ENCODE results near the gene CZIB.
A peak's percentile ranks its signal among the peaks of the same experiment; 100 is the strongest.
"Not testable (repeated sequence)": the region's sequence is repeated elsewhere in the genome, so short reads cannot be mapped to it uniquely, and the experiment has no call there.

The CZIB gene

GRCh38 chr1:53188099-53188498 lies 32.3 kb downstream of the CZIB start:
- Histone ChIP-seq H3K9me3 (ENCODE audit: insufficient read depth, low read length) (no peaks in the 10 kb centered on the region), H3K36me3 (ENCODE audit: insufficient read depth, insufficient read length, low read length) (no peaks in the 10 kb centered on the region), H3K9ac (ENCODE audit: insufficient read length, low read depth) (no peak overlapping the region), H3K4me3 (ENCODE audit: insufficient read length, low read depth) (no peak overlapping the region), H3K27me3 (ENCODE audit: insufficient read depth, insufficient read length) (no peaks in the 10 kb centered on the region), H3K4me1 (ENCODE audit: insufficient read depth, insufficient read length) (no peaks in the 10 kb centered on the region)
- no peak for TF ChIP-seq SUZ12 (IDR thresholded peaks at IDR 0.05; ENCODE audit: extremely low read depth, insufficient read depth, insufficient read length)
- no peak for TF ChIP-seq ZNF274 (IDR thresholded peaks at IDR 0.05; ENCODE audit: low read depth, low read length)
- TF ChIP-seq YY1 (IDR thresholded peaks at IDR 0.05; ENCODE audit: insufficient read depth, insufficient read length), result no peak
- no peak for DNase-seq (ENCODE audit: low read depth, low spot score)

- H3K36me3 ChIP-seq (ENCODE audit: insufficient read depth, insufficient read length, low read length), result no peaks in the 10 kb centered on the region
- H3K4me1 ChIP-seq (ENCODE audit: insufficient read depth, insufficient read length), result no peaks in the 10 kb centered on the region
- no peaks in the 10 kb centered on the region for H3K27me3 ChIP-seq (ENCODE audit: insufficient read depth, insufficient read length)
- TF ChIP-seq ZNF274 (IDR thresholded peaks at IDR 0.05; ENCODE audit: low read depth, low read length) (no peak), SUZ12 (IDR thresholded peaks at IDR 0.05; ENCODE audit: extremely low read depth, insufficient read depth, insufficient read length) (no peak), YY1 (IDR thresholded peaks at IDR 0.05; ENCODE audit: insufficient read depth, insufficient read length) (no peak)
- no peak overlapping the region for H3K9ac ChIP-seq (ENCODE audit: insufficient read length, low read depth)
- no peak overlapping the region for H3K4me3 ChIP-seq (ENCODE audit: insufficient read length, low read depth)
- DNase-seq (ENCODE audit: low read depth, low spot score), result no peak
- H3K9me3 ChIP-seq (ENCODE audit: insufficient read depth, low read length), result no peaks in the 10 kb centered on the region
Measured at GRCh38 chr1:53187401-53187800, 33.0 kb downstream of the CZIB start.

DNA sequence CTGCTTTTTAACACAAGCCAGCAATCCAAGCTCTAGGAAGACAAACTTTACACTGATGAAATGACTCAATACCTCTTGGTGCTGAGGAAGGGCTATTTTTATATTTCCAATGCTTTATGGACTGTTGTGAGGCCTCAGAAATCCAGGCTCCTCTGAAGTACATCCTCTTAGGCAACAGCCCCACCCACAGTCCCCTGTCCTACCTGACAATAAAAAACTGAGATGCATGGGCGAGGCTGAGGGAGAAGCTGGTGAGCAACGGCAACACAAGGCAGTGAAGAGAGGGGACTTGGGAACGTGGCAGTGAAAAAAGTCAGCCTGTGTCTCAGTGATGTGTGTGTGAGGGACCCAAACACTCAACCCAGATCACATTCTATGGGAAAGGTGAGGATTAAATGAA lies 33.9 kb downstream of the CZIB start:
- DNase-seq (ENCODE audit: low read depth, low spot score), result no peak
- Histone ChIP-seq H3K4me1 (ENCODE audit: insufficient read depth, insufficient read length) (no peaks in the 10 kb centered on the region), H3K4me3 (ENCODE audit: insufficient read length, low read depth) (no peak overlapping the region), H3K27me3 (ENCODE audit: insufficient read depth, insufficient read length) (no peaks in the 10 kb centered on the region), H3K36me3 (ENCODE audit: insufficient read depth, insufficient read length, low read length) (no peaks in the 10 kb centered on the region), H3K9ac (ENCODE audit: insufficient read length, low read depth) (no peak overlapping the region), H3K9me3 (ENCODE audit: insufficient read depth, low read length) (no peaks in the 10 kb centered on the region)
- TF ChIP-seq SUZ12 (IDR thresholded peaks at IDR 0.05; ENCODE audit: extremely low read depth, insufficient read depth, insufficient read length) (no peak), YY1 (IDR thresholded peaks at IDR 0.05; ENCODE audit: insufficient read depth, insufficient read length) (no peak), ZNF274 (IDR thresholded peaks at IDR 0.05; ENCODE audit: low read depth, low read length) (no peak)

GRCh38 chr1:53185955-53186297 lies 34.5 kb downstream of the CZIB start:
- not testable (repeated sequence) for H3K4me1 ChIP-seq (ENCODE audit: insufficient read depth, insufficient read length); H3K9ac ChIP-seq (ENCODE audit: insufficient read length, low read depth); H3K9me3 ChIP-seq (ENCODE audit: insufficient read depth, low read length); H3K27me3 ChIP-seq (ENCODE audit: insufficient read depth, insufficient read length); H3K4me3 ChIP-seq (ENCODE audit: insufficient read length, low read depth); DNase-seq (ENCODE audit: low read depth, low spot score); H3K36me3 ChIP-seq (ENCODE audit: insufficient read depth, insufficient read length, low read length)

DNA sequence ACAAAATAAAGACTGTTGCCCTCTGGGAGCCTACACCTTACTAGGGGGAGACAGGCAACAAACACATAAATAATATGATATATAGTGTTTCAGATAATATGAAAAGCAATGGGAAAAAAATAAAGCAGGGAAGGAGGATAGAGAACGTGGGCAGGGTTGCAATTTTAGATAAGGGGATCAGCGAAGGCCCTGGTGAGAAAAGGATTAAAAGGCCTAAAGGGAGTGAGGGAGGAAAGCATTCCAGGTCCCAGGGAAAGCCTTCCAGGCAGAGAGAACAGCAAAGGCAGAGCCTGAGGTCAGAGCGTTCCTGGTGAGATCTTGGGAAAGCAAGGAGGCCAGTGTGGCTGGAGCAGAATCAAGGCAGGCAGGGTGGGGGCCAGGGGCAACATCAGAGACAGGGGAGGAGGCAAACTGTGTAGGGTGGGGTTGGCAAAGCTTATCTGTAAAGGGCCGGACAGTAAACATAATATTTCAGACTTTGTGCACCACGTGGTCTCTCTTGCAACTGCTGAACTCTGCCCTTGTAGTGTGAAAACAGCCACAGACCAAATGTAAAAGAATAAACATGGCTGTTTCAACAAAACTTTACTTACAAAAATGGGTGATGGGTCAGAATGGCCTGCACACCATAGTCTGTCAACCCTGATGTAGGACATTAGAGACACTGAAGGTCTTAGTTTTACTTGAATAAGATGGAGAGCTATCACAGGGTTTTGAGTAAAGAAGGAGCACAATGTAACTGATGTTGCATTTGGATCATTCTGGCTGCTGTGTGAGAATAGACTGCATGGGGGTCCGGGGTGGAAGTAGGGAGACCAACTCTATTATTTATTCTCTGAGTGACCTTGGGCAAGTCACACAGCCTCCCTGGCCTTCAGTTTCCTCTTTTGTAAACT lies 37.1 kb downstream of the CZIB start:
- no peaks in the 10 kb centered on the region for H3K9me3 ChIP-seq (ENCODE audit: insufficient read depth, low read length)
- no peak overlapping the region for H3K4me3 ChIP-seq (ENCODE audit: insufficient read length, low read depth)
- peaks cover 9% of the 10 kb centered on the region for H3K27me3 ChIP-seq (ENCODE audit: insufficient read depth, insufficient read length)
- no peaks in the 10 kb centered on the region for H3K4me1 ChIP-seq (ENCODE audit: insufficient read depth, insufficient read length)
- TF ChIP-seq ZNF274 (IDR thresholded peaks at IDR 0.05; ENCODE audit: low read depth, low read length) (no peak), SUZ12 (IDR thresholded peaks at IDR 0.05; ENCODE audit: extremely low read depth, insufficient read depth, insufficient read length) (no peak), YY1 (IDR thresholded peaks at IDR 0.05; ENCODE audit: insufficient read depth, insufficient read length) (no peak)
- H3K36me3 ChIP-seq (ENCODE audit: insufficient read depth, insufficient read length, low read length), result no peaks in the 10 kb centered on the region
- no peak for DNase-seq (ENCODE audit: low read depth, low spot score)
- H3K9ac ChIP-seq (ENCODE audit: insufficient read length, low read depth), result no peak overlapping the region

DNA sequence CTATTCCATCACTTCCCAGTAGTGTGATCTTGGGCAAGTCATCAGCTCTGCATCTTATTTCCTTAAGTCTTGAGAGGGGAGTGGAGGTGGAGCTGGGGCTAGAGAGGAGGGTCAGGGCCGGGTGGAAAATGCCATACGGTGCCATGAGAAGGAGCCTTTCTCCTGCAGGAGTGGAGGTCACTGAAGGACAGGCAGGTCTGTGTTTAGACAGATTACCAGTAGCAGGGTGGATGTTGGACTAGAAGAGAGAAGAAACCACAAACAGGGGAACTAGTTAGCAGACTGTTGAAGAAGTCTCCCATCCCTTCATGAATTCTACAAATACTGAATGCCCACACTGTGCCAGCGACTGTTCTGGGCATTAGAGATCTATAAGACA lies 37.7 kb downstream of the CZIB start:
- no peak overlapping the region for H3K4me3 ChIP-seq (ENCODE audit: insufficient read length, low read depth)
- no peaks in the 10 kb centered on the region for H3K9me3 ChIP-seq (ENCODE audit: insufficient read depth, low read length)
- no peaks in the 10 kb centered on the region for H3K4me1 ChIP-seq (ENCODE audit: insufficient read depth, insufficient read length)
- DNase-seq (ENCODE audit: low read depth, low spot score), result no peak
- H3K9ac ChIP-seq (ENCODE audit: insufficient read length, low read depth), result no peak overlapping the region
- peaks cover 9% of the 10 kb centered on the region for H3K27me3 ChIP-seq (ENCODE audit: insufficient read depth, insufficient read length)
- no peak for TF ChIP-seq ZNF274 (IDR thresholded peaks at IDR 0.05; ENCODE audit: low read depth, low read length)
- no peak for TF ChIP-seq YY1 (IDR thresholded peaks at IDR 0.05; ENCODE audit: insufficient read depth, insufficient read length)
- TF ChIP-seq SUZ12 (IDR thresholded peaks at IDR 0.05; ENCODE audit: extremely low read depth, insufficient read depth, insufficient read length), result no peak
- H3K36me3 ChIP-seq (ENCODE audit: insufficient read depth, insufficient read length, low read length), result no peaks in the 10 kb centered on the region

DNA sequence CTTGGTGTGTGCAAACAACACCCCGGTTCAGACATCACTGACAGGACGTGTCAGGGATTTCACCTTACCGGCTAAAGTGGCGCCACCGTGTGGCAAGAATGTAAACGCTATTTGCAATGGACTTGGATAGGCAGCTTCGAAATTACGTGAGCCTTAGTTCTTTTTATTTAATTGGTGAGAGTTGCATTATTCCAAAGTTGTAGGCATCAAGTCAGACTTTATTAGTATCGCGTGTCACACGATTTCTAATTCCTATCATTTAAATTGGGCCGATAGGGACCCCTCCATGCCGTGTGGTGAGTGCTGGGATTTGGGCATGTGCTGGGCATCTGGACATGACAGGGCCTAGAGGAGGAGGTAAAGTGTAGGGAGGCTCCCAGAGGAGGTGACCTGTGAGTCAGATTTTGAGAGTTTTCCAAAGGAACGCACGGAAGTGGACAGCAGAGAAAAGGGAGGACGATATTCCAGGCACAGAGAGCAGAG lies 38.3 kb downstream of the CZIB start:
- peak; percentile 95 for DNase-seq (ENCODE audit: low read depth, low spot score)
- H3K27me3 ChIP-seq (ENCODE audit: insufficient read depth, insufficient read length), result peaks cover 9% of the 10 kb centered on the region
- H3K36me3 ChIP-seq (ENCODE audit: insufficient read depth, insufficient read length, low read length), result no peaks in the 10 kb centered on the region
- H3K9me3 ChIP-seq (ENCODE audit: insufficient read depth, low read length), result no peaks in the 10 kb centered on the region
- H3K4me3 ChIP-seq (ENCODE audit: insufficient read length, low read depth), result no peak overlapping the region
- TF ChIP-seq YY1 (IDR thresholded peaks at IDR 0.05; ENCODE audit: insufficient read depth, insufficient read length) (no peak), SUZ12 (IDR thresholded peaks at IDR 0.05; ENCODE audit: extremely low read depth, insufficient read depth, insufficient read length) (no peak), ZNF274 (IDR thresholded peaks at IDR 0.05; ENCODE audit: low read depth, low read length) (no peak)
- no peaks in the 10 kb centered on the region for H3K4me1 ChIP-seq (ENCODE audit: insufficient read depth, insufficient read length)
- H3K9ac ChIP-seq (ENCODE audit: insufficient read length, low read depth), result no peak overlapping the region
